HEK293 (cell line): ENCODE results near the gene BLACAT1.
"Not testable (repeated sequence)": the region's sequence is repeated elsewhere in the genome, so short reads cannot be mapped to it uniquely, and the experiment has no call there.

Experiments used
- CTCF ChIA-PET: fragments of 350-600 bp; formaldehyde crosslinking; extraction: SDS; loops from one replicate; lab custom pipeline; 2021; ENCODE audit warnings: antibody characterized with exemption; lab: Yijun Ruan, JAX
- POLR2A ChIA-PET: fragments of 300-600 bp; formaldehyde crosslinking; extraction: SDS; loops from one replicate; lab custom pipeline; 2020; ENCODE audit warnings: antibody characterized with exemption, inconsistent platforms; lab: Yijun Ruan, JAX
- H3K27ac ChIP-seq: fragments of 200-500 bp; sonication (Bioruptor generic); 2 replicates; pipeline ENCODE4 v1.5.1; 2014; ENCODE audit warnings: low read depth, low read length, control low read depth, inconsistent platforms; ENCODE audit errors: extremely low read depth
- H3K36me3 ChIP-seq, 2 experiments: fragments of 200-500 bp in 1 of 2; sonication (Bioruptor generic) in 1 of 2; 1 replicate in 1 of 2; 2 replicates in 1 of 2; pipeline ENCODE4 v1.5.1; 2014 to 2017; ENCODE audit warnings: inconsistent platforms in 2 of 2, low read length in 2 of 2; ENCODE audit not compliant: control insufficient read depth in 2 of 2, insufficient read depth in 1 of 2
- H3K4me1 ChIP-seq: fragments of 200-500 bp; sonication (Bioruptor generic); 2 replicates; pipeline ENCODE4 v1.5.1; 2014; ENCODE audit warnings: mild to moderate bottlenecking, low read length, inconsistent platforms; ENCODE audit not compliant: control insufficient read depth, insufficient read depth
- H3K4me3 ChIP-seq: 2 replicates; pipeline ENCODE4 v1.5.1; 2011; ENCODE audit warnings: low read depth, mild to moderate bottlenecking, control low read depth, low read length, moderate library complexity
- H3K9me3 ChIP-seq: fragments of 200-500 bp; sonication (Bioruptor generic); 2 replicates; pipeline ENCODE4 v1.5.1; 2014; ENCODE audit warnings: low read depth, low read length, inconsistent platforms; ENCODE audit not compliant: control insufficient read depth, insufficient read depth
- BCL11A ChIP-seq: fragments of 450-650 bp; formaldehyde crosslinking; IDR thresholded peaks from 2 replicates; pipeline ENCODE4 v1.5.1; 2016; ENCODE audit warnings: low read depth, missing biosample characterization, missing genetic modification characterization
- CTCF ChIP-seq: fragments of 450-650 bp; formaldehyde crosslinking; IDR thresholded peaks from 2 replicates; pipeline ENCODE4 v1.5.1; 2016; ENCODE audit warnings: missing biosample characterization, missing genetic modification characterization
- KLF16 ChIP-seq: fragments of 450-650 bp; formaldehyde crosslinking; IDR thresholded peaks from 2 replicates; pipeline ENCODE4 v1.5.1; 2017; ENCODE audit warnings: missing biosample characterization, missing genetic modification characterization
- PRDM6 ChIP-seq: fragments of 450-650 bp; formaldehyde crosslinking; IDR thresholded peaks from 2 replicates; pipeline ENCODE4 v1.5.1; 2017; ENCODE audit warnings: missing biosample characterization, missing genetic modification characterization
- REPIN1 ChIP-seq: fragments of 450-650 bp; formaldehyde crosslinking; IDR thresholded peaks from 2 replicates; pipeline ENCODE4 v1.5.1; 2017; ENCODE audit warnings: missing biosample characterization, missing genetic modification characterization, low read depth
- SALL2 ChIP-seq: fragments of 450-650 bp; formaldehyde crosslinking; IDR thresholded peaks from 2 replicates; pipeline ENCODE4 v1.5.0; 2017; ENCODE audit warnings: missing biosample characterization, mild to moderate bottlenecking, missing genetic modification characterization, borderline replicate concordance
- SCRT1 ChIP-seq: fragments of 450-650 bp; formaldehyde crosslinking; IDR thresholded peaks from 2 replicates; pipeline ENCODE4 v1.5.1; 2016; ENCODE audit warnings: missing biosample characterization, missing genetic modification characterization, borderline replicate concordance
- ZBTB26 ChIP-seq: fragments of 450-650 bp; formaldehyde crosslinking; optimal IDR thresholded peaks from 2 replicates; pipeline ENCODE3; 2016; ENCODE audit warnings: missing biosample characterization, mild to moderate bottlenecking, missing genetic modification characterization
- ZNF121 ChIP-seq: fragments of 450-650 bp; formaldehyde crosslinking; IDR thresholded peaks from 2 replicates; pipeline ENCODE4 v1.5.1; 2016; ENCODE audit warnings: missing biosample characterization, missing genetic modification characterization
- ZNF155 ChIP-seq: fragments of 450-650 bp; formaldehyde crosslinking; IDR thresholded peaks from 2 replicates; pipeline ENCODE4 v1.5.1; 2016; ENCODE audit warnings: missing biosample characterization, missing genetic modification characterization
- ZNF16 ChIP-seq: fragments of 450-650 bp; formaldehyde crosslinking; IDR thresholded peaks from 2 replicates; pipeline ENCODE4 v1.5.1; 2016; ENCODE audit warnings: low read depth, missing biosample characterization, missing genetic modification characterization
- ZNF24 ChIP-seq: fragments of 450-650 bp; formaldehyde crosslinking; IDR thresholded peaks from 2 replicates; pipeline ENCODE4 v1.5.1; 2016; ENCODE audit warnings: missing biosample characterization, missing genetic modification characterization
- ZNF391 ChIP-seq: fragments of 450-650 bp; formaldehyde crosslinking; IDR thresholded peaks from 2 replicates; pipeline ENCODE4 v1.5.1; 2016; ENCODE audit warnings: low read depth, missing biosample characterization, missing genetic modification characterization, borderline replicate concordance
- ZNF510 ChIP-seq: fragments of 450-650 bp; formaldehyde crosslinking; IDR thresholded peaks from 2 replicates; pipeline ENCODE4 v1.5.1; 2018; ENCODE audit warnings: mild to moderate bottlenecking, missing genetic modification characterization, missing biosample characterization; ENCODE audit not compliant: insufficient replicate concordance
- ZNF529 ChIP-seq: fragments of 450-650 bp; formaldehyde crosslinking; IDR thresholded peaks from 2 replicates; pipeline ENCODE4 v1.5.1; 2017; ENCODE audit warnings: missing genetic modification characterization, missing biosample characterization; ENCODE audit not compliant: insufficient replicate concordance
- ZNF558 ChIP-seq: fragments of 450-650 bp; formaldehyde crosslinking; IDR thresholded peaks from 2 replicates; pipeline ENCODE4 v1.5.1; 2016; ENCODE audit warnings: missing biosample characterization, missing genetic modification characterization
- ZNF580 ChIP-seq: fragments of 450-650 bp; formaldehyde crosslinking; IDR thresholded peaks from 2 replicates; pipeline ENCODE4 v1.5.1; 2016; ENCODE audit warnings: missing biosample characterization, missing genetic modification characterization
- ZNF585B ChIP-seq: fragments of 450-650 bp; formaldehyde crosslinking; IDR thresholded peaks from 2 replicates; pipeline ENCODE4 v1.5.1; 2016; ENCODE audit warnings: missing biosample characterization, missing genetic modification characterization
- ZNF660 ChIP-seq: fragments of 450-650 bp; IDR thresholded peaks from 2 replicates; pipeline ENCODE4 v1.5.1; 2018; ENCODE audit warnings: missing biosample characterization, mild to moderate bottlenecking, missing genetic modification characterization
- ZNF692 ChIP-seq: fragments of 450-650 bp; formaldehyde crosslinking; IDR thresholded peaks from 2 replicates; pipeline ENCODE4 v1.5.1; 2016; ENCODE audit warnings: missing biosample characterization, missing genetic modification characterization
- ZNF777 ChIP-seq: fragments of 450-650 bp; formaldehyde crosslinking; IDR thresholded peaks from 2 replicates; pipeline ENCODE4 v1.5.1; 2017; ENCODE audit warnings: missing biosample characterization, missing genetic modification characterization, borderline replicate concordance
- ZSCAN23 ChIP-seq: fragments of 450-650 bp; formaldehyde crosslinking; IDR thresholded peaks from 2 replicates; pipeline ENCODE4 v1.5.1; 2016; ENCODE audit warnings: missing biosample characterization, missing genetic modification characterization
- ZXDB ChIP-seq: fragments of 450-650 bp; formaldehyde crosslinking; IDR thresholded peaks from 2 replicates; pipeline ENCODE4 v1.5.1; 2016; ENCODE audit warnings: missing biosample characterization, missing genetic modification characterization

The BLACAT1 gene

GRCh38 chr1:205480349-205480985 is 24.6 kb upstream of the BLACAT1 start:
- ChIA-PET CTCF (interaction anchor here (3.3 kb wide), 1 partner anchor 44 kb away, joined by 18 read pairs; no protein-coding TSS in a partner anchor), POLR2A (no interaction called here)
- H3K4me1 ChIP-seq = no peaks in the 10 kb centered on the region
- no peak overlapping the region for H3K4me3 ChIP-seq
- TF ChIP-seq ZNF558 (tag by site-specific recombination) (no peak), ZSCAN23 (tag by site-specific recombination) (no peak), ZNF16 (tag by site-specific recombination) (no peak), SCRT1 (tag by site-specific recombination) (no peak), CTCF (tag by site-specific recombination) (no peak), ZNF155 (tag by site-specific recombination) (no peak), PRDM6 (tag by site-specific recombination) (no peak), ZNF660 (tag by site-specific recombination) (no peak), ZNF580 (no peak), ZNF24 (tag by site-specific recombination) (no peak), ZNF391 (tag by site-specific recombination) (no peak)
- H3K36me3 ChIP-seq = no peaks in the 10 kb centered on the region
- no peaks in the 10 kb centered on the region for H3K9me3 ChIP-seq
- no peak overlapping the region for H3K27ac ChIP-seq

GRCh38 chr1:205478985-205479384 is 23.1 kb upstream of the BLACAT1 start:
- POLR2A ChIA-PET, H3K9me3 ChIP-seq, H3K4me1 ChIP-seq, H3K4me3 ChIP-seq: not testable (repeated sequence)
- TF ChIP-seq ZNF121 (tag by site-specific recombination) = peak; percentile 100
- TF ChIP-seq, all 188 proteins: peak for 1; not testable (repeated sequence) for 187
- H3K27ac ChIP-seq, H3K36me3 ChIP-seq: not testable (repeated sequence)
- CTCF ChIA-PET = interaction anchor here (0.7 to 6.5 kb wide), 4 partner anchors 8 to 82 kb away, joined by 3 to 49 read pairs (median 14); no protein-coding TSS in a partner anchor

GRCh38 chr1:205477759-205478247 is 22.0 kb upstream of the BLACAT1 start:
- CTCF ChIA-PET = interaction anchor here (0.6 to 6.5 kb wide), 4 partner anchors 9 to 129 kb away, joined by 3 to 49 read pairs (median 14); no protein-coding TSS in a partner anchor
- Histone ChIP-seq H3K4me1 (no peaks in the 10 kb centered on the region), H3K36me3 (no peaks in the 10 kb centered on the region), H3K9me3 (no peaks in the 10 kb centered on the region), H3K4me3 (no peak overlapping the region), H3K27ac (no peak overlapping the region)
- POLR2A ChIA-PET = no interaction called here
- TF ChIP-seq ZNF692 (tag by site-specific recombination) = peak; percentile 55; the same call in 1 of the 2 replicates
- TF ChIP-seq ZNF529 (tag by site-specific recombination) = no peak
- no peak for TF ChIP-seq SALL2 (tag by site-specific recombination)
- TF ChIP-seq ZNF585B = no peak
- no peak for TF ChIP-seq ZBTB26 (tag by site-specific recombination)
- TF ChIP-seq ZXDB = no peak
- TF ChIP-seq REPIN1 (tag by site-specific recombination) = no peak
- no peak for TF ChIP-seq BCL11A (tag by site-specific recombination)
- no peak for TF ChIP-seq ZNF510 (tag by site-specific recombination)
- no peak for TF ChIP-seq KLF16
- no peak for TF ChIP-seq ZNF155 (tag by site-specific recombination)
- no peak for TF ChIP-seq ZNF777 (tag by site-specific recombination)
